Hepatocyte (in vitro differentiated cells): ENCODE results near the gene TBC1D17. TPM values are rescaled to one million over a fixed set of nuclear protein-coding genes. Genes with fewer than 3 reads are reported as not detected.

ENCODE experiments used
- DNase-seq: peaks from one replicate; pipeline ENCODE4 v3.0.0-alpha.2; 2016; ENCODE audit warnings: low spot score
- H2AFZ ChIP-seq: fragments of 200-600 bp; sonication (generic); 2 replicates; pipeline ENCODE4 v1.6.0; 2016; ENCODE audit warnings: antibody characterized with exemption, mild to moderate bottlenecking
- H3K27ac ChIP-seq: fragments of 200-600 bp; sonication (generic); 2 replicates; pipeline ENCODE4 v1.5.1; 2016; ENCODE audit warnings: mild to moderate bottlenecking
- H3K27me3 ChIP-seq: fragments of 200-600 bp; sonication (generic); 2 replicates; pipeline ENCODE4 v1.6.1; 2016
- H3K36me3 ChIP-seq: fragments of 200-600 bp; sonication (generic); replicated peaks from 2 replicates; pipeline ENCODE4 v1.5.1; 2016; ENCODE audit warnings: low read depth; ENCODE audit not compliant: insufficient read depth
- H3K4me1 ChIP-seq: fragments of 200-600 bp; sonication (generic); 2 replicates; pipeline ENCODE4 v1.5.1; 2016; ENCODE audit warnings: mild to moderate bottlenecking, moderate library complexity; ENCODE audit not compliant: insufficient read depth
- H3K4me2 ChIP-seq: fragments of 200-600 bp; sonication (generic); 2 replicates; pipeline ENCODE4 v1.6.0; 2016
- H3K4me3 ChIP-seq: fragments of 200-600 bp; sonication (generic); 2 replicates; pipeline ENCODE4 v1.5.1; 2016; ENCODE audit warnings: mild to moderate bottlenecking
- H3K79me2 ChIP-seq: fragments of 200-600 bp; sonication (generic); 2 replicates; pipeline ENCODE4 v1.6.0; 2017; ENCODE audit warnings: mild to moderate bottlenecking
- H3K9me2 ChIP-seq: fragments of 200-600 bp; sonication (generic); replicated peaks from 2 replicates; pipeline ENCODE4 v1.6.0; 2017; ENCODE audit warnings: mild to moderate bottlenecking; ENCODE audit not compliant: insufficient read depth
- H3K9me3 ChIP-seq: fragments of 200-600 bp; sonication (generic); 2 replicates; pipeline ENCODE4 v1.5.1; 2016; ENCODE audit warnings: low read depth, mild to moderate bottlenecking
- H4K20me1 ChIP-seq: fragments of 200-600 bp; sonication (generic); 2 replicates; pipeline ENCODE4 v1.6.0; 2016; ENCODE audit warnings: mild to moderate bottlenecking; ENCODE audit not compliant: insufficient read depth, poor library complexity, severe bottlenecking
- CTCF ChIP-seq: fragments of 200-600 bp; sonication (generic); IDR thresholded peaks from 2 replicates; pipeline ENCODE4 v1.5.1; 2016; ENCODE audit warnings: antibody characterized with exemption, mild to moderate bottlenecking; ENCODE audit not compliant: poor library complexity
- EZH2 ChIP-seq: fragments of 200-600 bp; sonication (generic); IDR thresholded peaks from 2 replicates; pipeline ENCODE4 v1.6.1; 2016; ENCODE audit warnings: antibody characterized with exemption, mild to moderate bottlenecking, borderline replicate concordance
- EZH2phosphoT487 ChIP-seq: fragments of 200-600 bp; sonication (generic); IDR thresholded peaks from one replicate; pipeline ENCODE4 v1.6.1; 2018; ENCODE audit warnings: antibody characterized with exemption, mild to moderate bottlenecking, low read depth, moderate library complexity; ENCODE audit not compliant: unreplicated experiment, severe bottlenecking
- WGBS: methylation state at CpG from one replicate; pipeline ENCODE4 v1.1.6; 2016; ENCODE audit warnings: low lambda C conversion rate; ENCODE audit errors: missing lambda C conversion rate; 5-methylcytosine and 5-hydroxymethylcytosine counted together
- polyA plus RNA-seq: library from polyadenylated mRNA; unstranded; fragments of >200 nt; fragmentation: Nextera tagmentation; extraction: Ambion mirVana; gene quantifications from 2 replicates; pipeline ENCODE4 v1.2.1, GENCODE V29; 2016
- total RNA-seq: library from RNA; depleted of rRNA; stranded (reverse); fragments of >200 nt; gene quantifications from 2 replicates; pipeline ENCODE4 v1.2.3, GENCODE V29; 2014

The TBC1D17 gene
- total and polyA plus RNA-seq, 2 experiments from 2014 or later = 10.7 to 55.1 TPM

GRCh38 chr19:49870309-49870901 lies 7.1 kb upstream of the TBC1D17 start:
- Histone ChIP-seq H2AFZ (no peak overlapping the region), H3K9me2 (no peaks in the 10 kb centered on the region), H3K27ac (peak overlapping the region; percentile 78), H3K4me2 (peak overlapping the region; percentile 75), H3K9me3 (no peaks in the 10 kb centered on the region), H3K27me3 (no peaks in the 10 kb centered on the region), H3K4me3 (no peak overlapping the region), H3K79me2 (peaks cover 38% of the 10 kb centered on the region), H3K36me3 (no peaks in the 10 kb centered on the region), H3K4me1 (peaks cover 26% of the 10 kb centered on the region), H4K20me1 (no peaks in the 10 kb centered on the region)
- no peak for DNase-seq
- 89% methylated on average over 15 of the region's 15 CpGs for WGBS
- TF ChIP-seq EZH2phosphoT487 = no peak
- TF ChIP-seq CTCF = no peak
- TF ChIP-seq EZH2 = no peak

GRCh38 chr19:49871349-49871985 lies 6.0 kb upstream of the TBC1D17 start:
- TF ChIP-seq EZH2phosphoT487 (no peak), EZH2 (no peak), CTCF (no peak)
- peaks cover 21% of the 10 kb centered on the region for H3K4me1 ChIP-seq
- no peak for DNase-seq

GRCh38 chr19:49872245-49873128 lies 5.0 kb upstream of the TBC1D17 start:
- Histone ChIP-seq H3K4me3 (no peak overlapping the region), H3K27me3 (no peaks in the 10 kb centered on the region), H3K4me1 (peaks cover 18% of the 10 kb centered on the region), H3K79me2 (peaks cover 34% of the 10 kb centered on the region), H4K20me1 (no peaks in the 10 kb centered on the region), H3K9me3 (no peaks in the 10 kb centered on the region), H3K9me2 (no peaks in the 10 kb centered on the region), H3K36me3 (no peaks in the 10 kb centered on the region), H3K4me2 (no peak overlapping the region), H3K27ac (no peak overlapping the region), H2AFZ (no peak overlapping the region)
- TF ChIP-seq EZH2phosphoT487 (no peak), CTCF (no peak), EZH2 (no peak)
- no peak for DNase-seq
- WGBS = 91% methylated on average over 20 of the region's 27 CpGs

More at GRCh38 chr19:49871349-49871985, 6.0 kb upstream of the TBC1D17 start:
- no peak overlapping the region for H3K4me3 ChIP-seq
- no peaks in the 10 kb centered on the region for H3K27me3 ChIP-seq
- H3K9me2 ChIP-seq = no peaks in the 10 kb centered on the region
- H3K79me2 ChIP-seq = peaks cover 36% of the 10 kb centered on the region
- H3K36me3 ChIP-seq = no peaks in the 10 kb centered on the region
- no peaks in the 10 kb centered on the region for H4K20me1 ChIP-seq
- H3K9me3 ChIP-seq = no peaks in the 10 kb centered on the region
- 97% methylated on average over 12 of the region's 17 CpGs for WGBS
- H3K27ac ChIP-seq = no peak overlapping the region
- no peak overlapping the region for H2AFZ ChIP-seq
- H3K4me2 ChIP-seq = no peak overlapping the region
